Measurements from ENCODE around the gene STAT6.

Gene STAT6

GRCh38 chr12:57145460-57146059, 34.4 kb upstream of the STAT6 start:
- peak; percentile 72 for DNase-seq (ENCODE audit: low spot score)

GRCh38 chr12:57143454-57143853, 32.3 kb upstream of the STAT6 start:
- no peak for DNase-seq (ENCODE audit: low spot score)

- DNase-seq (ENCODE audit: low spot score): peak; percentile 69
These were observed 31.6 kb upstream of the STAT6 start for GRCh38 chr12:57142727-57143126.

GRCh38 chr12:57142121-57142520, 31.0 kb upstream of the STAT6 start:
- no peak for DNase-seq (ENCODE audit: low spot score)

- no peak for DNase-seq (ENCODE audit: low spot score)
These were observed 30.1 kb upstream of the STAT6 start for GRCh38 chr12:57141249-57141648.

GRCh38 chr12:57139796-57140649, 28.9 kb upstream of the STAT6 start:
- DNase-seq (ENCODE audit: low spot score): no peak

GRCh38 chr12:57138526-57139272, 27.5 kb upstream of the STAT6 start:
- peak; percentile 26 for DNase-seq (ENCODE audit: low spot score)

GRCh38 chr12:57135527-57136326, 24.6 kb upstream of the STAT6 start:
- peak; percentile 85 for DNase-seq (ENCODE audit: low spot score)

- DNase-seq (ENCODE audit: low spot score): no peak
These were observed 23.8 kb upstream of the STAT6 start for GRCh38 chr12:57134949-57135348.

GRCh38 chr12:57133916-57134315, 22.8 kb upstream of the STAT6 start:
- DNase-seq (ENCODE audit: low spot score): peak; percentile 65

GRCh38 chr12:57133013-57133569, 21.9 kb upstream of the STAT6 start:
- no peak for DNase-seq (ENCODE audit: low spot score)

GRCh38 chr12:57131896-57132744, 21.0 kb upstream of the STAT6 start:
- DNase-seq (ENCODE audit: low spot score): no peak

GRCh38 chr12:57130941-57131340, 19.8 kb upstream of the STAT6 start:
- DNase-seq (ENCODE audit: low spot score): no peak

- DNase-seq (ENCODE audit: low spot score): no peak
These were observed 18.7 kb upstream of the STAT6 start for GRCh38 chr12:57129889-57130288.

- DNase-seq (ENCODE audit: low spot score): no peak
These were observed 18.2 kb upstream of the STAT6 start for GRCh38 chr12:57129321-57129842.

- DNase-seq (ENCODE audit: low spot score): no peak
These were observed 17.5 kb upstream of the STAT6 start for GRCh38 chr12:57128519-57129247.

- DNase-seq (ENCODE audit: low spot score): peak; percentile 90
These were observed 16.8 kb upstream of the STAT6 start, which contains the start of gene LRP1 for GRCh38 chr12:57127726-57128518. LRP1 (plus strand) TSS chr12:57128483; CDS start chr12:57128965, 482 bp downstream.

GRCh38 chr12:57127101-57127725, 16.1 kb upstream of the STAT6 start:
- DNase-seq (ENCODE audit: low spot score): no peak

Measured in Ammon's horn (tissue), 1 donor.